HepG2 (cell line): Measurements from ENCODE around the gene KMT5C. TPM values are rescaled to one million over a fixed set of nuclear protein-coding genes. Genes with fewer than 3 reads are reported as not detected.
A peak's percentile ranks its signal among the peaks of the same experiment; 100 is the strongest.

Experiments
- ATAC-seq: fragments of 200-7000 bp; cut with Tn5 transposase; 3 replicates; pipeline ENCODE4 v1.9.1; 2020; ENCODE audit warnings: mild to moderate bottlenecking, moderate library complexity
- BruUV-seq: library from RNA; stranded (reverse); fragments of 400-500 nt; replicated peaks from 2 replicates; lab custom pipeline; 2021; lab: Mats Ljungman, UMichigan
- CTCF ChIA-PET: fragments of 300-600 bp; formaldehyde crosslinking; extraction: SDS; loops from one replicate; lab custom pipeline; 2021; ENCODE audit warnings: low total read pairs, inconsistent platforms, low intra/inter-chr PET ratio; lab: Yijun Ruan, JAX
- POLR2A ChIA-PET: fragments of 350-600 bp; sonication (Branson Sonifier 250); formaldehyde crosslinking; loops from one replicate; lab custom pipeline; 2020; ENCODE audit warnings: antibody characterized with exemption, inconsistent platforms; lab: Yijun Ruan, JAX
- DNase-seq: peaks from one replicate; pipeline ENCODE4 v3.0.0-alpha.2; 2015; ENCODE audit warnings: low spot score
- FAIRE-seq: peaks from 3 replicates; lab custom pipeline; 2011; peaks lifted over from hg19 to GRCh38; lab: Jason Lieb, UNC
- H2AFZ ChIP-seq: one replicate; pipeline ENCODE4 v1.6.1; 2011; ENCODE audit warnings: low read length, inconsistent platforms
- H3K27ac ChIP-seq: fragments of 300-600 bp; 3 replicates; pipeline ENCODE4 v1.8.0; 2011; ENCODE audit warnings: mixed run types, mild to moderate bottlenecking, mixed read lengths, low read length, inconsistent platforms; ENCODE audit not compliant: insufficient read depth; ENCODE audit errors: extremely low read length
- H3K27me3 ChIP-seq, 2 experiments: fragments of 200-600 bp in 1 of 2; 2 replicates in 1 of 2; 3 replicates in 1 of 2; pipeline versions ENCODE4 v1.6.0 to v1.8.0; 2011; ENCODE audit warnings: low read length in 2 of 2, mild to moderate bottlenecking in 2 of 2, moderate library complexity in 2 of 2, inconsistent platforms in 1 of 2; ENCODE audit not compliant: insufficient read depth in 2 of 2, control insufficient read depth in 1 of 2
- H3K36me3 ChIP-seq, 2 experiments: fragments of 200-600 bp in 1 of 2; replicated peaks in 1 of 2; 2 replicates in 1 of 2; 3 replicates in 1 of 2; pipeline versions ENCODE4 v1.5.1 to v1.8.0; 2011; ENCODE audit warnings: low read length in 2 of 2, inconsistent platforms in 1 of 2; ENCODE audit not compliant: insufficient read depth in 2 of 2, control insufficient read depth in 1 of 2
- H3K4me1 ChIP-seq: 2 replicates; pipeline ENCODE4 v1.5.1; 2012; ENCODE audit warnings: low read length, inconsistent platforms; ENCODE audit not compliant: insufficient read depth
- H3K4me2 ChIP-seq: 2 replicates; pipeline ENCODE4 v1.6.0; 2011; ENCODE audit warnings: low read depth, low read length, inconsistent platforms
- H3K4me3 ChIP-seq, 3 experiments: fragments of 200-600 bp in 1 of 3; sonication (generic), shearing (Covaris generic) in 1 of 3; replicated peaks in 1 of 3; 2 replicates each; pipeline ENCODE4 v1.5.1; 2011 to 2016; ENCODE audit warnings: low read length in 3 of 3, inconsistent platforms in 2 of 3, low read depth in 2 of 3, mild to moderate bottlenecking in 2 of 3, control low read depth in 1 of 3, mixed read lengths in 1 of 3; ENCODE audit not compliant: insufficient read depth in 1 of 3
- H3K79me2 ChIP-seq: one replicate; pipeline ENCODE4 v1.6.1; 2011; ENCODE audit warnings: low read length, inconsistent platforms; ENCODE audit not compliant: insufficient read depth
- H3K9ac ChIP-seq: 2 replicates; pipeline ENCODE4 v1.6.0; 2011; ENCODE audit warnings: mild to moderate bottlenecking, low read depth, low read length, inconsistent platforms; ENCODE audit not compliant: insufficient read depth
- H3K9me3 ChIP-seq: 2 replicates; pipeline ENCODE4 v1.5.1; 2012; ENCODE audit warnings: mild to moderate bottlenecking, low read length
- H4K20me1 ChIP-seq: 2 replicates; pipeline ENCODE4 v1.6.0; 2011; ENCODE audit warnings: inconsistent platforms, mild to moderate bottlenecking, low read length, moderate library complexity; ENCODE audit not compliant: insufficient read depth
- CC2D1A ChIP-seq: sonication (generic); formaldehyde crosslinking; IDR thresholded peaks from 2 replicates; pipeline ENCODE4 v1.8.1; 2023; ENCODE audit warnings: mild to moderate bottlenecking, missing genetic modification reagents
- CEBPG ChIP-seq: IDR thresholded peaks from 2 replicates; pipeline ENCODE4 v1.6.1; 2016
- CENPT ChIP-seq: sonication (generic); formaldehyde crosslinking; IDR thresholded peaks from 2 replicates; pipeline ENCODE4 v1.8.0; 2022; ENCODE audit warnings: low read depth, mild to moderate bottlenecking, moderate library complexity, missing genetic modification reagents
- CERS6 ChIP-seq: sonication (generic); formaldehyde crosslinking; IDR thresholded peaks from 2 replicates; pipeline ENCODE4 v1.5.0; 2020; ENCODE audit warnings: missing genetic modification reagents
- GATAD2A ChIP-seq: IDR thresholded peaks from 2 replicates; pipeline ENCODE4 v1.6.1; 2016
- IKZF1 ChIP-seq: fragments of 450-650 bp; IDR thresholded peaks from 2 replicates; pipeline ENCODE4 v1.7.1; 2016
- KAT7 ChIP-seq: IDR thresholded peaks from 2 replicates; pipeline ENCODE4 v1.6.1; 2018; ENCODE audit warnings: borderline replicate concordance, missing compliant biosample characterization
- NFIB ChIP-seq: sonication (generic); formaldehyde crosslinking; IDR thresholded peaks from 2 replicates; pipeline ENCODE4 v1.9.0; 2021; ENCODE audit warnings: missing genetic modification reagents, mild to moderate bottlenecking, borderline replicate concordance
- PCBP1 ChIP-seq: fragments of 200-400 bp; formaldehyde crosslinking; IDR thresholded peaks from 2 replicates; pipeline ENCODE4 v1.6.1; 2017; ENCODE audit warnings: mild to moderate bottlenecking, low read depth, low read length, borderline replicate concordance
- PREB ChIP-seq: sonication (generic); formaldehyde crosslinking; IDR thresholded peaks from 2 replicates; pipeline ENCODE4 v1.4.0; 2020; ENCODE audit warnings: missing genetic modification reagents
- PRPF4 ChIP-seq: fragments of 200-400 bp; formaldehyde crosslinking; IDR thresholded peaks from 2 replicates; pipeline ENCODE4 v1.6.1; 2016; ENCODE audit warnings: low read length, low read depth; ENCODE audit not compliant: poor library complexity, severe bottlenecking
- SCMH1 ChIP-seq: sonication (generic); formaldehyde crosslinking; IDR thresholded peaks from 2 replicates; pipeline ENCODE4 v1.9.0; 2021; ENCODE audit warnings: missing genetic modification reagents, mild to moderate bottlenecking, borderline replicate concordance
- ZMYM3 ChIP-seq: sonication (generic); formaldehyde crosslinking; IDR thresholded peaks from 2 replicates; pipeline ENCODE4 v1.5.1; 2020; ENCODE audit warnings: mild to moderate bottlenecking, missing genetic modification reagents
- ZNF34 ChIP-seq: sonication (generic); formaldehyde crosslinking; IDR thresholded peaks from 2 replicates; pipeline ENCODE4 v1.4.0; 2020; ENCODE audit warnings: mild to moderate bottlenecking, missing genetic modification reagents, borderline replicate concordance
- ZNF432 ChIP-seq: sonication (generic); formaldehyde crosslinking; IDR thresholded peaks from 2 replicates; pipeline ENCODE4 v1.5.0; 2020; ENCODE audit warnings: missing genetic modification reagents, mild to moderate bottlenecking, borderline replicate concordance
- ZNF589 ChIP-seq: sonication (generic); formaldehyde crosslinking; conservative IDR thresholded peaks from 2 replicates; pipeline ENCODE4 v1.8.0; 2022; ENCODE audit warnings: mild to moderate bottlenecking, moderate library complexity, missing genetic modification reagents
- ZNF629 ChIP-seq: sonication (generic); formaldehyde crosslinking; conservative IDR thresholded peaks from 2 replicates; pipeline ENCODE4 v1.5.0; 2020; ENCODE audit warnings: missing genetic modification reagents
- WGBS: methylation state at CpG from one replicate; pipeline ENCODE4 v1.1.6; 2017; ENCODE audit warnings: low lambda C conversion rate; 5-methylcytosine and 5-hydroxymethylcytosine counted together
- in situ Hi-C: cut with HindIII; loops from 2 replicates; pipeline ENCODE4 v1.10.0; 2017; ENCODE audit warnings: low pct_unique_long_range_greater_than_20kb; ENCODE audit not compliant: extremely low pct_ligation_motif_present
- intact Hi-C: fragments of 100-400 bp; cut with micrococcal nuclease; formaldehyde crosslinking; loops from one replicate; pipeline ENCODE4 v1.10.0; 2022; ENCODE audit not compliant: unreplicated experiment
- polyA plus RNA-seq, 8 experiments: library from polyadenylated mRNA; depleted of rRNA in 3 of 8; stranded (reverse) in 7 of 8; unstranded in 1 of 8; fragments of >200 nt; fragmentation: Illumina TruSeq in 4 of 8; extraction: Trizol in 4 of 8; gene quantifications; 2 replicates each; pipeline versions ENCODE4 v1.2.1 to v1.2.3, GENCODE V29; 2011 to 2016; ENCODE audit warnings: low read depth in 4 of 8, missing spikeins in 1 of 8, mixed read lengths in 1 of 8; ENCODE audit not compliant: insufficient read depth in 1 of 8
- total RNA-seq, 5 experiments: library from RNA; depleted of rRNA; stranded (reverse); fragments of >200 nt; fragmentation: Illumina TruSeq; extraction: Trizol; gene quantifications; 2 replicates each; pipeline ENCODE4 v1.2.3, GENCODE V29; 2016; ENCODE audit warnings: low read depth in 1 of 5
- TF ChIP-seq, protein P1 (sequence below): IDR thresholded peaks from 2 replicates; pipeline ENCODE4 v1.6.1; 2016; ENCODE audit warnings: missing compliant biosample characterization, missing genetic modification reagents, borderline replicate concordance

KMT5C gene
- total and polyA plus RNA-seq, 2 of the 13 experiments (the other 11 are each of a cell fraction or from before 2014, with no cell fraction given): 5.5 to 9.0 TPM

DNA sequence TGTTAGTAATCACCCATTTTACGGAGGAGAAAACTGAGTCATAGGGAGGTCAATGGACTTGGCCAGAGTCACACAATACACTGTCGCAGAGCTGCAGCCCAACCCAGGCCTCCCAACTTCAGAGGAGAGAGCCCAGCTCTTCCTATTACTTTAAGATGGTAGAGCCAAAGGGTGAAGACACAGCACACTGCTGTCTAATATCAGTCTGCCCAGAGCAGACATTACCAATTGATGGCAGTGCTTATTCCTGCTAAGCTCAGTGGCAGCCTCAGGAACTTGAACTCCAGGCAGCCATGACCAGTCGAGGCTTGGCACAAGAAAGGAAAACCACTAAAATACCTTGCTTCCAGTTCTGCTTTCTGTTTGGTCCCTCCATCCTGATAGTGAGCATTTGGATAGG lies 33.0 kb upstream of the KMT5C start:
- no peak for ATAC-seq
- H3K4me2 ChIP-seq: no peak overlapping the region
- peaks cover 18% of the 10 kb centered on the region for H3K4me1 ChIP-seq
- DNase-seq: no peak
- H3K9ac ChIP-seq: no peak overlapping the region
- ChIA-PET CTCF (no interaction called here), POLR2A (no interaction called here)
- no peaks in the 10 kb centered on the region for H3K36me3 ChIP-seq
- H4K20me1 ChIP-seq: no peaks in the 10 kb centered on the region
- in situ Hi-C loops: no loop called here
- BruUV-seq: no TSS peak
- intact Hi-C loops: no loop called here
- FAIRE-seq: no peak
- H2AFZ ChIP-seq: no peak overlapping the region
- no peaks in the 10 kb centered on the region for H3K9me3 ChIP-seq
- no peak overlapping the region for H3K4me3 ChIP-seq
- no peaks in the 10 kb centered on the region for H3K79me2 ChIP-seq
- H3K27ac ChIP-seq: no peak overlapping the region
- WGBS: 55% methylated on average over 3 of the region's 3 CpGs
- H3K27me3 ChIP-seq: peaks cover 0 to 5% of the 10 kb centered on the region in 2 experiments; a peak in 1 of 5 replicates
- no peak for TF ChIP-seq ZNF589 (CRISPR knock-in tag)
- no peak for TF ChIP-seq IKZF1
- 0 out of 2 replicates have a peak, but pooled peaks have one; percentile 12 for TF ChIP-seq ZMYM3 (CRISPR knock-in tag)
- no peak for TF ChIP-seq CC2D1A (CRISPR knock-in tag)
- TF ChIP-seq PRPF4: no peak
- TF ChIP-seq ZNF629 (CRISPR knock-in tag): peak; percentile 72

- H3K36me3 ChIP-seq: no peaks in the 10 kb centered on the region
- BruUV-seq: no TSS peak
- H3K27me3 ChIP-seq: peaks cover 0 to 5% of the 10 kb centered on the region in 2 experiments; a peak in 1 of 5 replicates
- 80% methylated on average over 11 of the region's 11 CpGs for WGBS
- in situ Hi-C loops: no loop called here
- H3K9me3 ChIP-seq: no peaks in the 10 kb centered on the region
- H3K27ac ChIP-seq: no peak overlapping the region
- no peak overlapping the region for H3K4me3 ChIP-seq
- CTCF ChIA-PET: no interaction called here
- FAIRE-seq (no peak), ATAC-seq (no peak), DNase-seq (no peak)
- intact Hi-C loops: no loop called here
- no peaks in the 10 kb centered on the region for H4K20me1 ChIP-seq
- no peaks in the 10 kb centered on the region for H3K79me2 ChIP-seq
- H3K9ac ChIP-seq: no peak overlapping the region
- H3K4me2 ChIP-seq: no peak overlapping the region
- POLR2A ChIA-PET: no interaction called here
- H2AFZ ChIP-seq: no peak overlapping the region
- H3K4me1 ChIP-seq: peaks cover 14% of the 10 kb centered on the region
- TF ChIP-seq ZNF34 (no peak), NFIB (CRISPR knock-in tag) (no peak), GATAD2A (CRISPR knock-in tag) (no peak), CERS6 (CRISPR knock-in tag) (no peak), KAT7 (no peak), CEBPG (CRISPR knock-in tag) (no peak), PREB (CRISPR knock-in tag) (no peak), ZNF432 (CRISPR knock-in tag) (no peak), SCMH1 (no peak), PCBP1 (no peak), CENPT (CRISPR knock-in tag) (no peak)
- TF ChIP-seq, protein P1, sequence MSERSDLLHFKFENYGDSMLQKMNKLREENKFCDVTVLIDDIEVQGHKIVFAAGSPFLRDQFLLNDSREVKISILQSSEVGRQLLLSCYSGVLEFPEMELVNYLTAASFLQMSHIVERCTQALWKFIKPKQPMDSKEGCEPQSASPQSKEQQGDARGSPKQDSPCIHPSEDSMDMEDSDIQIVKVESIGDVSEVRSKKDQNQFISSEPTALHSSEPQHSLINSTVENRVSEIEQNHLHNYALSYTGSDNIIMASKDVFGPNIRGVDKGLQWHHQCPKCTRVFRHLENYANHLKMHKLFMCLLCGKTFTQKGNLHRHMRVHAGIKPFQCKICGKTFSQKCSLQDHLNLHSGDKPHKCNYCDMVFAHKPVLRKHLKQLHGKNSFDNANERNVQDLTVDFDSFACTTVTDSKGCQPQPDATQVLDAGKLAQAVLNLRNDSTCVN: no peak
Measured at GRCh38 chr19:55308281-55308680, 31.4 kb upstream of the KMT5C start.
